GM19324 (cell line): Measurements from ENCODE around the gene NRF1.

Experiments used
- ATAC-seq: cut with Tn5 transposase; IDR thresholded peaks from one replicate; pipeline ENCODE4 v1.9.1; 2021; ENCODE audit warnings: mild to moderate bottlenecking, moderate library complexity; ENCODE audit not compliant: unreplicated experiment, low FRiP score

The NRF1 gene

DNA sequence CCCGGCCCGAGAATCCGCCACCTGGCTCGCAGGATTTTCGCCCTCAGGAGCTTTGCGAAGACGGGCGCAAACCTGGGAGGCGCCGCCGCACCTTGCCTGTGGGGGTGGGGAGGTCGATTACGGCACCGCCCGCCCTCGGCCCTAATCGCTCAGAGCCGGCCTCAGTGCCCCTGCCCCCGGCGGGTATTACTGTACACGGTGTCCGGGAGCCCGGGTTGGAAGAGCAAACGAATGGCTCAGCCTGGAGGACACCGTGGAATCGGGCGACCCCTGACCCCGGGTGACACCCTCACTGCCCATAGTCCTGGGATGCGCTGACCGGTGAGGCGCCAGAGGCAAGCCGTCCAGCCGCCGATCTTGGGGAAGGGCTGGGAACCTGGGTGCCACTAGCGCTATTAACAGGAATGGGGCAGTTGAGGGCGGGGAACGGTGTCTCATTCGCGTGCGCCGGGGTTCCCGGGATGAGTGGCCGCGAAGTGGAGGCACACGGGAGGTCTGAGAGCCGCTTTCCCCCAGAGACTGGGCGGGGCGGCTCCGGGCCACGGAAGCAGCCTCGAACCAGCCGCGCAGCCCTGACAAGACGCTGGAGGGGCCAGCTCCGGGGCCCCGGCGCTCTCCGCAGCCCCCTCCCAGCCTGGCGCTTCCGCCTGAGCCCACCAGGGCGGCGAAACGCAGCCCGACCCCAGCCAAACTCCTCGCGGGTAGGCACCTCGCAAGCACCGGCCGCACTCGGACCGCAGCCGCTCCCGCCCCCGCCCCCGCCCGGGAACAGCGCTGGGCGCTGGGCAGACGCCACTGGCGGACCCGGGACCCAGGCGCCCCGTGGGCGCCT is 167.5 kb downstream of the NRF1 start:
- no peak for ATAC-seq

DNA sequence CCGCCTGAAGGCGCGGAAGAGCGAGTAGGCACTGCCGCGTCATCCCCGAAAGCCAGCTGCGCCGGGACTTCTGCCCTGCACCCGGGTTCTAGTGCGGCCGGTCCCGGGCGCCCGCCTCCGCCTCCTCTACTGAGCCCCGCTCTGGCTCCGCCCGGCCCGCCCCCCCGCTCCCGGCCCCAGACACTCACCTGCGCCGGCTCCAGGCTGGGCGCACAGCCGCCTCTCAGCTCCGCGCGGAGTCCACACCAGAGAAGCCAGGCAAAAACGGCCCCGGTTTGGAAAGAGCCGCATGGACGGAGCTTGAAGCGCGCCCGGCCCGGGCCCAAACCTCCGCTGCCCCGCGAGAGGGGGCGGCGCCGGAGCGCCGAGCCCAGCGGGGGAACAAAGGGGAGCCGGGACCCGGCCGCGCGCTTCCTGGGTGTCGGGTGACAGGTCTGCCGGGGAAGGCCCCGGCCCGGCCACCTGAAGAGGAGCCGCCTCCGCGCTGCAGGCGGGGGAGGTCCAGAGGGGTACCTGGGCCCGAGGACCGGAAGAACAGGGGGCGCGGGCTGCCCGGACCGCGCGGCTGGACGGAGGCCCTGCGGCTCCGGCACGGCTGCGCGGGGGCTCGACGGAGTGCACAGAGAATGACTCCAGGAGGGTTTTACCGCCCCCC is 168.2 kb downstream of the NRF1 start:
- no peak for ATAC-seq

DNA sequence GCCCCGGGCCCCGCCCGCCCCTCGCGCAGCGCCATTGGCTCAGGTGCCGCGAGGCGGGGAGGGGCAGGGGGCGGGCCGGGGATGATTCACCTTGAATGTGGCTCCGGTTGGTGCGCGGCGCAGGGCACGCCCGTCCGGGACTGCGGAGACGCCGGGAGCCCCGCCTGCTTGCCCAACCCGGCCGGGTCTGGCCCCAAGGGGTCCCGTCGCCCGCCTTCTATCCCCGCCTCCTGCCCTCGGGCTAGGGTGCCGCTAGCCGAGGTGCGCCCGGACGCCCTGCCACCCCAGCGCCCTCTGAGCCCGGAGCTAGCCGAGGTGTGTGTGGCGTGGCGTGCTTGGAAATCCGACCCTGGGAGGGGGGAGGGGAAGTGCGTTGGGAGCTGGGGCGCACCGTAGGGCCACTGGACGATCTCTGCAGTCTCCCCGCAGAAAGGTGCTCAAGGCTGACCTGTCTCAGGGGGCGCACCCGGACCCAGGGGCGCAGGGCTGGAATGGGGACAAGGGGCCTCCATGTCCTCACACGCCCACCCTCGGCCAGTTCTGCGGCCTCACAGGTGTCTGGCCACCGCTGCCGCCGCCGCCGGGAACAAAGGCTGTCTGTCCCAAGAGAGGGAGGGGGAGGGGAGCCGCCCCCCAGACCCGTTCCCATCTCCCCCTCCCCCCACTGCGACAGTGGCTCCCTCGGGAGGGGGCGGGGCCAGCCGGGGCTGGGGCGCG is 168.9 kb downstream of the NRF1 start:
- ATAC-seq = no peak

- no peak for ATAC-seq
Observed at GRCh38 chr7:129780974-129781927, 169.7 kb downstream of the NRF1 start.

DNA sequence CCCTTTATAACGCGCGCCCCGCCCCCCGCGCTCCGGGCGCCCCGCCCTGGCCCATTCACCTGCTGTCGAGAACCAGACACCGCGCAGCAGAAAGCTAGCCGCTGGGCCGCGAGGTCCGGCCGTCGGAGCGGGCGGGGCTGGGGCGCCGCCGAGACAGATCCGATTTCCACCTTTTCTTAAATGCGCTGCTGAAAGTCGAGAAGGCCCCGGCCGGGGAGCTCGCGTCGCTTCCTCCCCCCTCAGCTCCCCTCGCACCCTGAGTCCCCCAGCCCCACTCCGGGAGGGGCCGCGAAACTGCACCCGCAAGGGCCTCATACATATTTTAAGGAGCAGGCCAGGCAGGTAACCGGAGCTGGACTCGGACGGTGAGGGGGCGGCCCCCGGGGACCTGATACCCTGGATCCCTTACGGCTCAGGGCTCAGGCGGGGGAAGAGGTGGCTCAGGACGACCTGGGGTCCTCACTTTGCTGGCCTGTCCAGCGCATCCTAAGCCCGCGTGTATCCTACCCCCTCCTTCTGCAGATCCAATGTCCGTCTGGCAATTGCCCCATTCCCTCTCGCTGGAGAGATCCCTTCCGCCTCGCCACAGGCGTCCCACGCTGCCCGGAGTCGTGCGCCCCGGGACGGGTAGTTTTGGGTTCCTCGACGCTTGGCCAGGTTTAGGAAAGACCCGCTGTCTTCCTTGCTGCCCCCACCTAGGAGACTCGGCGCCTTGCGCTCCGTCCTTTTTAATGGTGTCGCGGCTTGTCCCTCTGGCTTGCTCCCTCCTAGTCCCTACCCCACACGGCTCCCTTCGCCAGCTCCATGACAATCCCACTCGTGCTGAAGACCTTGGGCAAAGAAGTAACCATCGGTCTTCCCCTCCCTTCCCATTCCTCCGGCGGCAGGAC is 170.7 kb downstream of the NRF1 start:
- no peak for ATAC-seq

- ATAC-seq = no peak
Observed at GRCh38 chr7:129782818-129783583, 171.5 kb downstream of the NRF1 start.

- ATAC-seq = no peak
Observed at GRCh38 chr7:129783584-129783919, 172.0 kb downstream of the NRF1 start.

- ATAC-seq = no peak
Observed at GRCh38 chr7:129784437-129784782, 172.9 kb downstream of the NRF1 start.

DNA sequence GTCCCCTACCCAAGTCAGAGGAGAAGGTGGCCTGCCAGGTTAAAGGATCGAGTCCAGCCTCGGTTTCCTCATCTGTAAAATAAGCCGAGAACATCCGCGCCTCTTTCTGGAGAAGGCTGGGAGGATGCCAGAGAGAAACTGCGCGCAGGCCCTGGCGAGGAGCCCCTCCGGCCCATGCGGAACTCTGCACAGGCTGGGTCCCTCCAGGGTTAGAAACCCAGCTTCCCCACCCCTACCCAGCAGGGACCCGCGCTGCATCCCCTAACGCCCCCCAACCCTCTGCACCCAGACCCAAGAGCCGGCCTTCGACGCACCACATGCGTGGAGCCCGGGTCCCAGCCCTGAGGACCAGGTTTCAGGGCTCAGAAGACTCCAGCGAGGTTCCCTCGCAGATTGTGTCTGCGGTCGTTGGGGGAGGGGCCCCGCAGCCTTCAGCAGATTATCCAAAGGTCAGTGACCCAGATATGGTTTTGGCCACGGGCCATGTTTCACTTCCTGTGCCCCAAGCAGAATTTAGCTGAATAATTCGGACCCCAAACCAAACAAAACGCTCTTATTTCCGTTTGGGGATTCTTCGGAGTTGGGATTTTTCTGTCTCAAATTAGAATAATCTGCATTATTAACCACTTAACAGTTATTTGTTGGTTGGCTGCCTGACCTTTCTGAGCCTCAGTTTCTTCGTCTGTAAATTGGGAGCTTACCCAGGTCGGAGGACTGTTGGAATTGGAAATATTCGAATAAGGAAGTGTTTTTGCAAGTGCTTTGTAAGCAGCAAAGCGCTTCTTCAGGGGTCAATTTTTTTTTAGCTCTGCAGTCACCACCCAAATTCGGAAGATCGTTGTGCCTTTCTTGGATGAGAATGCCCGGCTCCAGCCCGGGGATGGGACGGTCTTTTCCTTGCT is 173.5 kb downstream of the NRF1 start:
- no peak for ATAC-seq

GRCh38 chr7:129785685-129786514 is 174.4 kb downstream of the NRF1 start:
- ATAC-seq = no peak

DNA sequence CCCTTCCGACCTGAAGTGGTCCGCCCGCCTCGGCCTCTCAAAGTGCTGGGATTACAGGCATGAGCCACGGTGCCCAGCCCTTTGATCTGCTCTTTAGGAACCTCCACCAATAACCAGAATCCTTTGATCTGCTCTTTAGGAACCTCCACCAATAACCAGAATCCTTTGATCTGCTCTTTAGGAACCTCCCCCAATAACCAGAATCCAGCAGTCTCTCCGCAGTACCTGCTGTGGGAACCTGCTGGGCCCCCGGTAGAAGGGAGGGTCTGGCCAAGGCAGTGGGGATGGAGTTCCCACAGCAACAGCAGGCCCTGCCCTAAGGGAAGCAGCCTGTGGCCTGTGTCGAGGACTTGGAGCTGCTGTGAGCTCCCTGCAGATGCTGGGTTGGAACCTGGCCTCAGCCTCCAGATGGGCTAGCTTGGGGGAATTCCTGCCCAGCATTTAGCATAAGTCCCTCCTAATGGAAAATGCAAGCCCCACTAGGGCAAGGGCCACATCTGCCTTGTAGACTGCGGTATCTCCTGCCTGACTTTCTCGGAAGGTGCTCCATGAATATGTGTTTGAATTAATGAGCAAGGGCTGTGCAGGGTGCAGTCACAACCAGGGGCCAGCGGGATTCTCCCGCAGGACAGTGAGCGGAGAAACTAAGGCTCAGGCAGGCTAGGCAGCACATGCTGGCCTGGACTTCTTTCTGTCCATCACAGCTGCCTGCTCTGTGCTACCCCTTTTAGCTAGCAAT is 175.5 kb downstream of the NRF1 start:
- no peak for ATAC-seq

DNA sequence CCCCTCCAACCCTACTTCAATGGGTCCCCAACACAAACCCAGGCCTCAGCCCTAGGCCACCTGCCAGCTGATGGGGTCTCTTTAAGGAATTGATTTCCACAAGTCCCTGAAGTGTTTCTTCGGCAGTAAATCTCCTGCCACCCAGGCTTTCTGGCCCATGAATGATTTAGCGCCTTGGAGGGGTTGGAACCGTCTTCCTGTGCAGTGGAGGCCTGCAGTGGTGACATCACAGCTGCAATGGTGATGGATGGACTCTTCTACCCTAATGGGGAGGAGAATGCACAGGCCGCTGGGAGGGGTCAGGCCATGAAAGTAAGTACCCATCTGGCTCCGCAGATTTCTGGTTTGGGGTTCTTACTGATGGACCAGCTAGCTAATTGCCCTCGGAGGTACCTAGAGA is 177.5 kb downstream of the NRF1 start:
- ATAC-seq = no peak

DNA sequence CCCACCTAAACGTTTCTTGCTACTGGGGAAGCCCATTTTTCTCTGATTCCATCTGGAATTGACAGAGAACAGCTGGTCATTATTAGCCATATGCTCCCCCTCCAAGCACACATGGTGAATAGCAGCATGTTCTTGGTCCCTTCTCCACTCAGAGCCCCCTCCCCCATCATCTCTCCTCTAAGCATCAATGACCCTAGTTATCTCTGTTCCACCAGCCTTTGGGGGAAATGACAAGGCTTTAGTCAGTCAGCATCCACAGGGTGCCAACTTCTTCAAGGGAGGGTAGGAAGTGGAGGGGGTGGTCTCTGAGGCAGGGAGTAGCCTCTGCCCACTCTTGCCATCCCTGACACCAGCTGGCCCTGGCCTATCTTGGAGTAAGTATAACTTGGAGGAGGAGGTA is 178.1 kb downstream of the NRF1 start:
- ATAC-seq = no peak

DNA sequence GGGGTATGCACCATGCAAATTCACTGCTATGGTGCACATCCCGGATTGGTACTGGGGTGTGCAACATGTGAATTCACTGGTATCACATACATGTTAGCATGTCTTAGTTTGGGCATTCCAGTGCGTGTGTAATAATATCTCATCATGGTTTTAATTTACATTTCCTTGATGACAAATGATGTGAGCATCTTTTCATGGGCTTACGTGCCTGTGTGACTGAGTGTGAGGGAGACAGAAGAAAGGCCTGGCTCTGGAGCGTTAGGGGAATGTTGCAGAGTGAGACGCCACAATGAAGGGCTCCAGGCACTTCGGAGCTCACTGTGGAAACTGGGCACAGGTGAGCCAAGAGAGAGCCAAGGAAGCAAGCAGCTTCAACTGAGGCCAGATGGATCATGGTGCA is 178.6 kb downstream of the NRF1 start:
- no peak for ATAC-seq

- no peak for ATAC-seq
Observed at GRCh38 chr7:129792721-129793120, 181.2 kb downstream of the NRF1 start.
